Breast epithelium (tissue), 3 donors: Measurements from ENCODE around the gene IGF1R.

Source experiments
- POLR2A ChIP-seq: fragments of 450-650 bp; IDR thresholded peaks from one replicate; pipeline ENCODE4 v1.6.1; 2016; ENCODE audit warnings: antibody characterized with exemption, mild to moderate bottlenecking, moderate library complexity
- POLR2AphosphoS5 ChIP-seq, 3 donors: sonication (generic); formaldehyde crosslinking; IDR thresholded peaks; one replicate each; pipeline ENCODE4 v1.6.1; 2017; ENCODE audit warnings: antibody characterized with exemption in 3 of 3
- TF ChIP-seq, protein P1 (sequence below), 3 donors: fragments of 450-650 bp; IDR thresholded peaks; one replicate each; pipeline ENCODE4 v1.5.1; 2016 to 2017; ENCODE audit warnings: antibody characterized with exemption in 3 of 3, mild to moderate bottlenecking in 3 of 3, moderate library complexity in 3 of 3

GRCh38 chr15:98842192-98842972 lies 194.0 kb downstream of the IGF1R start:
- TF ChIP-seq, protein P1, sequence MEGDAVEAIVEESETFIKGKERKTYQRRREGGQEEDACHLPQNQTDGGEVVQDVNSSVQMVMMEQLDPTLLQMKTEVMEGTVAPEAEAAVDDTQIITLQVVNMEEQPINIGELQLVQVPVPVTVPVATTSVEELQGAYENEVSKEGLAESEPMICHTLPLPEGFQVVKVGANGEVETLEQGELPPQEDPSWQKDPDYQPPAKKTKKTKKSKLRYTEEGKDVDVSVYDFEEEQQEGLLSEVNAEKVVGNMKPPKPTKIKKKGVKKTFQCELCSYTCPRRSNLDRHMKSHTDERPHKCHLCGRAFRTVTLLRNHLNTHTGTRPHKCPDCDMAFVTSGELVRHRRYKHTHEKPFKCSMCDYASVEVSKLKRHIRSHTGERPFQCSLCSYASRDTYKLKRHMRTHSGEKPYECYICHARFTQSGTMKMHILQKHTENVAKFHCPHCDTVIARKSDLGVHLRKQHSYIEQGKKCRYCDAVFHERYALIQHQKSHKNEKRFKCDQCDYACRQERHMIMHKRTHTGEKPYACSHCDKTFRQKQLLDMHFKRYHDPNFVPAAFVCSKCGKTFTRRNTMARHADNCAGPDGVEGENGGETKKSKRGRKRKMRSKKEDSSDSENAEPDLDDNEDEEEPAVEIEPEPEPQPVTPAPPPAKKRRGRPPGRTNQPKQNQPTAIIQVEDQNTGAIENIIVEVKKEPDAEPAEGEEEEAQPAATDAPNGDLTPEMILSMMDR (IDR thresholded peaks at IDR 0.05) = no peak
- TF ChIP-seq POLR2AphosphoS5 (IDR thresholded peaks at IDR 0.05) = no peak
- no peak for TF ChIP-seq POLR2A
